Measurements from ENCODE around the gene ZMAT5. TPM values are rescaled to one million over a fixed set of nuclear protein-coding genes. Genes with fewer than 3 reads are reported as not detected.

Gene ZMAT5
- total and polyA plus RNA-seq, 12 donors: 15.1 to 46.7 (median 21.0) TPM

GRCh38 chr22:29702000-29702930 is 64.5 kb downstream of the ZMAT5 start:
- Histone ChIP-seq H3K4me1 (peaks cover 0 to 30% (median 11%) of the 10 kb centered on the region in 9 donors), H3K27ac (no peak overlapping the region), H3K9me3 (no peaks in the 10 kb centered on the region), H3K4me3 (no peak overlapping the region), H3K36me3 (peaks cover 0 to 9% (median 0%) of the 10 kb centered on the region in 9 donors), H3K27me3 (peaks cover 0 to 48% (median 37%) of the 10 kb centered on the region in 7 donors)
- TF ChIP-seq CTCF (IDR thresholded peaks at IDR 0.05): no peak
- intact Hi-C loops (cut with DNase I): loop anchor here in 1 of 10 donors (5.0 kb wide), 1 partner anchor 305 kb away; no protein-coding TSS in a partner anchor
- ATAC-seq (peak in 1 of 8 donors; percentile 8), DNase-seq (no peak)
- WGBS, 2 donors: 24 to 28% methylated on average over 14 of the region's 14 CpGs

- H3K27me3 ChIP-seq: peaks cover 0 to 42% (median 28%) of the 10 kb centered on the region in 7 donors
- ATAC-seq: no peak
These were observed 65.4 kb downstream of the ZMAT5 start for GRCh38 chr22:29701155-29701999.

DNA sequence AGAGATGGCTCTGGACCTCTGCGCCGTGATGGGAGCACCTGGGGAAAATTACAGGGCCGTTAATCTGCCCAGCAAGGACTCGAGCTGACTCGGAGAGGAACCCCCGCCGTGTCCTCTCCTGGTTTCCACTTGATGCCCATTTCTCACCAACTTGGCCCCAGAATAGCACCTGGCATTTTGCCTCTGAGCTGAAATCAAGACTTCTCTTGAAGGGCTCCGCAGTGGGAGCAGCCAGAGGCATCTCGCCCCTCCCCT is 66.0 kb downstream of the ZMAT5 start:
- H3K27ac ChIP-seq: no peak overlapping the region
- intact Hi-C loops (cut with DNase I): loop anchor here in 1 of 10 donors (5.0 kb wide), 1 partner anchor 306 kb away; no protein-coding TSS in a partner anchor
- H3K4me1 ChIP-seq: peaks cover 0 to 30% (median 11%) of the 10 kb centered on the region in 9 donors
- ATAC-seq: no peak
- H3K36me3 ChIP-seq: peaks cover 0 to 22% (median under 1%) of the 10 kb centered on the region in 9 donors
- H3K27me3 ChIP-seq: peaks cover 0 to 42% (median 27%) of the 10 kb centered on the region in 7 donors
- 50 to 58% methylated on average over 9 of the region's 9 CpGs for WGBS, 2 donors
- DNase-seq: no peak
- H3K4me3 ChIP-seq: no peak overlapping the region
- TF ChIP-seq CTCF (IDR thresholded peaks at IDR 0.05): no peak
- no peaks in the 10 kb centered on the region for H3K9me3 ChIP-seq

More at GRCh38 chr22:29701155-29701999, 65.4 kb downstream of the ZMAT5 start:
- TF ChIP-seq CTCF (IDR thresholded peaks at IDR 0.05): peak in 1 of 9 donors; percentile 11
- H3K4me1 ChIP-seq: peaks cover 0 to 30% (median 11%) of the 10 kb centered on the region in 9 donors
- H3K9me3 ChIP-seq: no peaks in the 10 kb centered on the region
- WGBS, 2 donors: 34 to 35% methylated on average over 14 of the region's 14 CpGs
- H3K4me3 ChIP-seq: no peak overlapping the region
- DNase-seq: no peak
- H3K27ac ChIP-seq: no peak overlapping the region
- peaks cover 0 to 17% (median 0%) of the 10 kb centered on the region in 9 donors for H3K36me3 ChIP-seq
- intact Hi-C loops (cut with DNase I): loop anchor here in 1 of 10 donors (5.0 kb wide), 1 partner anchor 306 kb away; no protein-coding TSS in a partner anchor
